IMR-90 (cell line): ENCODE results near the gene CABP1. TPM values are rescaled to one million over a fixed set of nuclear protein-coding genes. Genes with fewer than 3 reads are reported as not detected.

ENCODE experiments used
- ATAC-seq: fragments of 200-7000 bp; cut with Tn5 transposase; 2 replicates; pipeline ENCODE4 v1.9.1; 2020; ENCODE audit warnings: low read depth, mild to moderate bottlenecking, moderate library complexity
- BruUV-seq: library from RNA; stranded (reverse); fragments of 400-500 nt; replicated peaks from 2 replicates; lab custom pipeline; 2021; lab: Mats Ljungman, UMichigan
- CTCF ChIA-PET: fragments of 300-600 bp; formaldehyde crosslinking; extraction: SDS; loops from one replicate; lab custom pipeline; 2021; ENCODE audit warnings: antibody characterized with exemption; lab: Yijun Ruan, JAX
- POLR2A ChIA-PET: fragments of 300-600 bp; sonication (Branson Sonifier 250); formaldehyde crosslinking; loops from one replicate; lab custom pipeline; 2022; ENCODE audit warnings: antibody characterized with exemption; ENCODE audit not compliant: unreplicated experiment; lab: Charles Lee
- DNase-seq: peaks from one replicate; pipeline ENCODE4 v3.0.0; 2013
- H2AFZ ChIP-seq: replicated peaks from 2 replicates; pipeline ENCODE3; 2013; ENCODE audit warnings: low read length, mild to moderate bottlenecking; ENCODE audit not compliant: poor library complexity
- H2AK5ac ChIP-seq: 2 replicates; pipeline ENCODE4 v1.6.1; 2013; ENCODE audit warnings: low read depth, low read length, inconsistent platforms
- H2AK9ac ChIP-seq: replicated peaks from 2 replicates; pipeline ENCODE3; 2013; ENCODE audit warnings: mild to moderate bottlenecking, low read depth, low read length, moderate library complexity; ENCODE audit not compliant: poor library complexity
- H2BK120ac ChIP-seq: 2 replicates; pipeline ENCODE4 v1.6.1; 2013; ENCODE audit warnings: low read depth, low read length, inconsistent platforms
- H2BK15ac ChIP-seq: 3 replicates; pipeline ENCODE4 v1.6.1; 2013; ENCODE audit warnings: low read depth, low read length, inconsistent platforms
- H2BK20ac ChIP-seq: 2 replicates; pipeline ENCODE4 v1.6.1; 2013; ENCODE audit warnings: low read depth, mild to moderate bottlenecking, inconsistent platforms, low read length, moderate library complexity
- H2BK5ac ChIP-seq: 2 replicates; pipeline ENCODE4 v1.6.1; 2013; ENCODE audit warnings: mild to moderate bottlenecking, low read depth, low read length, inconsistent platforms; ENCODE audit not compliant: poor library complexity, severe bottlenecking
- H3K14ac ChIP-seq: replicated peaks from 2 replicates; pipeline ENCODE4 v1.6.1; 2013; ENCODE audit warnings: low read depth, low read length, inconsistent platforms
- H3K18ac ChIP-seq: 2 replicates; pipeline ENCODE4 v1.6.1; 2013; ENCODE audit warnings: low read depth, low read length, control low read depth
- H3K23ac ChIP-seq: 2 replicates; pipeline ENCODE4 v1.6.1; 2013; ENCODE audit warnings: low read depth, low read length, inconsistent platforms
- H3K27ac ChIP-seq: 2 replicates; pipeline ENCODE4 v1.5.1; 2013; ENCODE audit warnings: mild to moderate bottlenecking, control low read depth, low read length; ENCODE audit not compliant: insufficient read depth
- H3K27me3 ChIP-seq: 2 replicates; pipeline ENCODE4 v1.6.1; 2013; ENCODE audit warnings: low read length; ENCODE audit not compliant: control insufficient read depth, insufficient read depth
- H3K36me3 ChIP-seq: 2 replicates; pipeline ENCODE4 v1.6.1; 2013; ENCODE audit warnings: low read length, mixed read lengths; ENCODE audit not compliant: control insufficient read depth, insufficient read depth
- H3K4ac ChIP-seq: 2 replicates; pipeline ENCODE4 v1.6.1; 2013; ENCODE audit warnings: low read depth, low read length, inconsistent platforms
- H3K4me1 ChIP-seq: 2 replicates; pipeline ENCODE4 v1.6.1; 2013; ENCODE audit warnings: low read length, mixed read lengths; ENCODE audit not compliant: control insufficient read depth, insufficient read depth
- H3K4me2 ChIP-seq: 2 replicates; pipeline ENCODE4 v1.6.1; 2013; ENCODE audit warnings: low read depth, mild to moderate bottlenecking, control low read depth, low read length, moderate library complexity
- H3K4me3 ChIP-seq: 2 replicates; pipeline ENCODE4 v1.5.1; 2013; ENCODE audit warnings: low read depth, mild to moderate bottlenecking, control low read depth, low read length, moderate library complexity; ENCODE audit not compliant: insufficient read depth
- H3K56ac ChIP-seq: 2 replicates; pipeline ENCODE4 v1.6.1; 2013; ENCODE audit warnings: low read length, inconsistent platforms; ENCODE audit not compliant: insufficient read depth; ENCODE audit errors: extremely low read depth
- H3K79me1 ChIP-seq, 2 experiments: 2 replicates each; pipeline ENCODE4 v1.6.1; 2013; ENCODE audit warnings: low read length in 2 of 2, inconsistent platforms in 1 of 2, low read depth in 1 of 2
- H3K9ac ChIP-seq: 2 replicates; pipeline ENCODE4 v1.6.1; 2013; ENCODE audit warnings: low read depth, low read length, control low read depth
- H3K9me1 ChIP-seq: 2 replicates; pipeline ENCODE4 v1.6.1; 2013; ENCODE audit warnings: low read length, inconsistent platforms; ENCODE audit not compliant: insufficient read depth
- H3K9me3 ChIP-seq: 2 replicates; pipeline ENCODE4 v1.6.1; 2013; ENCODE audit warnings: low read length; ENCODE audit not compliant: control insufficient read depth, insufficient read depth
- H4K20me1 ChIP-seq: 2 replicates; pipeline ENCODE4 v1.6.1; 2013; ENCODE audit warnings: low read length, inconsistent platforms; ENCODE audit not compliant: insufficient read depth
- H4K5ac ChIP-seq: 2 replicates; pipeline ENCODE4 v1.6.1; 2013; ENCODE audit warnings: mild to moderate bottlenecking, low read depth, low read length, control low read depth
- H4K8ac ChIP-seq, 2 experiments: 2 replicates each; pipeline ENCODE4 v1.6.1; 2013; ENCODE audit warnings: low read depth in 2 of 2, low read length in 2 of 2, control low read depth in 1 of 2, inconsistent platforms in 1 of 2
- H4K91ac ChIP-seq: 2 replicates; pipeline ENCODE4 v1.6.1; 2013; ENCODE audit warnings: low read depth, low read length, inconsistent platforms; ENCODE audit not compliant: insufficient read depth
- BHLHE40 ChIP-seq: fragments of 150-350 bp; IDR thresholded peaks from 2 replicates; pipeline ENCODE4 v1.6.1; 2016; ENCODE audit warnings: mild to moderate bottlenecking, low read depth, low read length
- CEBPB ChIP-seq: IDR thresholded peaks from 2 replicates; pipeline ENCODE4 v1.6.1; 2012; ENCODE audit warnings: low read depth, low read length, improper control_type of control experiment
- CHD1 ChIP-seq: IDR thresholded peaks from 2 replicates; pipeline ENCODE4 v1.6.1; 2012; ENCODE audit warnings: low read depth, low read length, improper control_type of control experiment
- CTCF ChIP-seq: conservative IDR thresholded peaks from 2 replicates; pipeline ENCODE4 v1.5.1; 2012; ENCODE audit warnings: mild to moderate bottlenecking, low read depth, low read length, improper control_type of control experiment
- ELK1 ChIP-seq: fragments of 150-350 bp; IDR thresholded peaks from 2 replicates; pipeline ENCODE4 v1.6.1; 2016; ENCODE audit warnings: low read depth, mild to moderate bottlenecking, low read length, moderate library complexity, borderline replicate concordance
- FOS ChIP-seq: fragments of 150-350 bp; IDR thresholded peaks from 2 replicates; pipeline ENCODE4 v1.6.1; 2016; ENCODE audit warnings: low read depth, low read length
- RAD21 ChIP-seq: IDR thresholded peaks from 2 replicates; pipeline ENCODE4 v1.6.1; 2012; ENCODE audit warnings: low read length, improper control_type of control experiment
- WGBS, 2 experiments: methylation state at CpG; one replicate each; pipeline versions ENCODE4 v1.1.5 to v1.1.7; 2013; ENCODE audit warnings: missing lambda C conversion rate in 2 of 2; ENCODE audit not compliant: insufficient read length in 1 of 2; ENCODE audit errors: extremely low coverage in 2 of 2; 5-methylcytosine and 5-hydroxymethylcytosine counted together
- dilution Hi-C: fragments of 300-500 bp; cut with HindIII; formaldehyde crosslinking; loops from one replicate; pipeline ENCODE4 v1.14.3; 2018; ENCODE audit warnings: low sequenced_read_pairs; ENCODE audit not compliant: unreplicated experiment
- in situ Hi-C: fragments of 300-500 bp; cut with MboI; formaldehyde crosslinking; loops from 3 replicates; pipeline ENCODE4 v1.14.3; 2019; ENCODE audit warnings: low sequenced_read_pairs, inconsistent platforms, mixed read lengths
- intact Hi-C: fragments of 100-400 bp; cut with micrococcal nuclease; formaldehyde crosslinking; loops from 2 replicates; pipeline ENCODE4 v1.10.0; 2022
- polyA plus RNA-seq, 3 experiments: library from polyadenylated mRNA; depleted of rRNA; stranded (reverse); fragments of >200 nt; gene quantifications; 2 replicates each; pipeline ENCODE4 v1.2.3, GENCODE V29; 2012; ENCODE audit warnings: low replicate concordance in 1 of 3
- total RNA-seq: library from RNA; depleted of rRNA; stranded (reverse); fragments of >200 nt; gene quantifications from 2 replicates; pipeline ENCODE4 v1.2.3, GENCODE V29; 2012

CABP1 gene
- total and polyA plus RNA-seq, 2 of the 4 experiments (the other 2 are of a cell fraction), result 0.54 to 1.1 TPM

GRCh38 chr12:120599672-120600552 lies 40.5 kb upstream of the CABP1 start:
- WGBS, 2 experiments, result 62% methylated on average over 6 of the region's 23 CpGs; no CpG with 5 or more reads in 1 of the 2 experiments
- Histone ChIP-seq H3K4me2 (no peak overlapping the region), H3K4me1 (no peaks in the 10 kb centered on the region; the same call in 1 of the 2 replicates), H3K27ac (no peak overlapping the region), H2BK20ac (no peak overlapping the region), H3K14ac (no peak overlapping the region), H3K79me1 (no peaks in the 10 kb centered on the region), H3K9me1 (no peaks in the 10 kb centered on the region), H3K36me3 (no peaks in the 10 kb centered on the region), H3K9me3 (no peaks in the 10 kb centered on the region), H3K4ac (no peak overlapping the region), H2BK15ac (no peak overlapping the region), H3K56ac (no peak overlapping the region), H2BK5ac (no peak overlapping the region), H4K8ac (no peak overlapping the region), H4K5ac (no peak overlapping the region), H3K9ac (no peak overlapping the region), H3K23ac (no peak overlapping the region), H4K20me1 (no peaks in the 10 kb centered on the region), H2BK120ac (no peak overlapping the region), H3K18ac (no peak overlapping the region), H2AK5ac (no peak overlapping the region), H2AFZ (no peak overlapping the region), H3K4me3 (no peak overlapping the region), H3K27me3 (peaks cover 26% of the 10 kb centered on the region), H2AK9ac (no peak overlapping the region), H4K91ac (no peak overlapping the region)
- CTCF ChIA-PET, result interaction anchor here (0.7 kb wide), 1 partner anchor 15 kb away, joined by 3 read pairs; no protein-coding TSS in a partner anchor
- dilution Hi-C loops, result no loop called here
- DNase-seq (no peak), ATAC-seq (no peak)
- in situ Hi-C loops, result no loop called here
- POLR2A ChIA-PET, result interaction anchor here (0.7 kb wide), 1 partner anchor 19 kb away, joined by 3 read pairs; the partner anchor contains the start of gene POP5
- no TSS peak for BruUV-seq
- intact Hi-C loops, result no loop called here
- TF ChIP-seq CTCF, result no peak
- TF ChIP-seq BHLHE40, result no peak
- no peak for TF ChIP-seq RAD21
- no peak for TF ChIP-seq CEBPB
- TF ChIP-seq FOS, result no peak
- no peak for TF ChIP-seq CHD1
- TF ChIP-seq ELK1, result no peak
